NB4 (cell line): ENCODE results near the gene TBC1D9.

Experiments
- DNase-seq: peaks from one replicate; pipeline ENCODE4 v3.0.0; 2010; ENCODE audit warnings: low read depth
- H3K4me3 ChIP-seq: one replicate; pipeline ENCODE4 v1.5.1; 2011; ENCODE audit warnings: mild to moderate bottlenecking, low read depth, low read length, moderate library complexity
- MYC ChIP-seq: IDR thresholded peaks from 2 replicates; pipeline ENCODE4 v1.6.1; 2011; ENCODE audit warnings: low read depth, low read length
- POLR2A ChIP-seq: IDR thresholded peaks from 2 replicates; pipeline ENCODE4 v1.6.1; 2011; ENCODE audit warnings: mild to moderate bottlenecking; ENCODE audit not compliant: insufficient read length; ENCODE audit errors: extremely low read depth
- TF ChIP-seq, protein P1 (sequence below): IDR thresholded peaks from one replicate; pipeline ENCODE4 v1.5.1; 2012; ENCODE audit warnings: low read depth, low read length
- TF ChIP-seq, protein P2 (sequence below): IDR thresholded peaks from 2 replicates; pipeline ENCODE4 v1.6.1; 2011; ENCODE audit warnings: low read depth, low read length

TBC1D9 gene

DNA sequence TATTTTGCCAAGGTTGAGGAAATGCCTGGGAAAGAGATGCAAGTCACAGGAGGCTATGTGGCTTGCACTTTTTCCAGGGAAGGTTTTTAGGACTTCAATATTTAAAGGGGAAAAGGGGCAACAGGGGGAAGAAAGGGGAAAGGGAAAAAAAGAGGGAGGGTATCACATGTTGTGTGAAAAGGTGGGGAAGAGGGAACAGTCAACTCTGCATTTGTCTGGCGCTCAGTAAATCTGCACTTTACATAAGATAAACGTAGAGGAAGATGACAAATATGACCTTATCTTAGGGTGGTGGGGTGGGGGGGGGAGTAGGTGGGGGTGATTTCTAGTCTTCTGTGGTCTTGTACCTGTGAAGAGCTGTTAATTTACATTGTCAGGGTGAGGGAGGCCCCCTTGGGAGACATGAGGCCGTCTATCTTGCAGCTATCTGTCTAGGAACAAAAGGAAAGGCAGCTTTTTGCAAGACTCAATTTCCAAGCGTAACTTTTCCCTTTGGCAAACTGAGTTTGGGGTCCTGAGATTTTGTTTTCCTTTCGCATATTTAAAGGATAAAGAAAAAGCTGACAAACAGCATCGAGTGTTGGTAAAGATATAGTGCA, 115.9 kb downstream of the TBC1D9 start:
- TF ChIP-seq, protein P1, sequence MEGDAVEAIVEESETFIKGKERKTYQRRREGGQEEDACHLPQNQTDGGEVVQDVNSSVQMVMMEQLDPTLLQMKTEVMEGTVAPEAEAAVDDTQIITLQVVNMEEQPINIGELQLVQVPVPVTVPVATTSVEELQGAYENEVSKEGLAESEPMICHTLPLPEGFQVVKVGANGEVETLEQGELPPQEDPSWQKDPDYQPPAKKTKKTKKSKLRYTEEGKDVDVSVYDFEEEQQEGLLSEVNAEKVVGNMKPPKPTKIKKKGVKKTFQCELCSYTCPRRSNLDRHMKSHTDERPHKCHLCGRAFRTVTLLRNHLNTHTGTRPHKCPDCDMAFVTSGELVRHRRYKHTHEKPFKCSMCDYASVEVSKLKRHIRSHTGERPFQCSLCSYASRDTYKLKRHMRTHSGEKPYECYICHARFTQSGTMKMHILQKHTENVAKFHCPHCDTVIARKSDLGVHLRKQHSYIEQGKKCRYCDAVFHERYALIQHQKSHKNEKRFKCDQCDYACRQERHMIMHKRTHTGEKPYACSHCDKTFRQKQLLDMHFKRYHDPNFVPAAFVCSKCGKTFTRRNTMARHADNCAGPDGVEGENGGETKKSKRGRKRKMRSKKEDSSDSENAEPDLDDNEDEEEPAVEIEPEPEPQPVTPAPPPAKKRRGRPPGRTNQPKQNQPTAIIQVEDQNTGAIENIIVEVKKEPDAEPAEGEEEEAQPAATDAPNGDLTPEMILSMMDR, result no peak
- TF ChIP-seq POLR2A (no peak), MYC (no peak)
- TF ChIP-seq, protein P2, sequence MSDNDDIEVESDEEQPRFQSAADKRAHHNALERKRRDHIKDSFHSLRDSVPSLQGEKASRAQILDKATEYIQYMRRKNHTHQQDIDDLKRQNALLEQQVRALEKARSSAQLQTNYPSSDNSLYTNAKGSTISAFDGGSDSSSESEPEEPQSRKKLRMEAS, result no peak
- no peak overlapping the region for H3K4me3 ChIP-seq
- no peak for DNase-seq

DNA sequence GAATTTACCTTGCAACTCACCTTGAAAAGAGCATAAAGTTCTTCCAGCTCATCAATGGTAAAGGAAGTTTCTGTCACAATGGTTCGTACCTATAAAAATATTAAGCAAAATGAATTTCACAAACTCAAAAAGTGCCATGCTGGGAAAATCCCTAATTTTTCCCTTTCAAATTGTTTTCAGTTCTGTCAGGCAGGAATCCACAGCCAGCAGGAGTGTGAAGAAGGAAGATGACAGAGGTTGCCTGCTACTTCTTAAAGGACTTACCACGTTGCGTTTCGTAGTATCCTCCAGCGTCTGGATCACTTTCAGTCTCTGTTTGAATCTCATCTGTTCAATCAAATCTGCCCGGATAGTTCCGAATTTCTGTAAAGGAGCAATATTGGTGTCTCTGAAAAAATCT, 117.1 kb downstream of the TBC1D9 start:
- DNase-seq, result no peak
- TF ChIP-seq MYC (no peak), POLR2A (no peak)
- TF ChIP-seq, protein P1, result no peak
- TF ChIP-seq, protein P2, result no peak
- H3K4me3 ChIP-seq, result no peak overlapping the region

DNA sequence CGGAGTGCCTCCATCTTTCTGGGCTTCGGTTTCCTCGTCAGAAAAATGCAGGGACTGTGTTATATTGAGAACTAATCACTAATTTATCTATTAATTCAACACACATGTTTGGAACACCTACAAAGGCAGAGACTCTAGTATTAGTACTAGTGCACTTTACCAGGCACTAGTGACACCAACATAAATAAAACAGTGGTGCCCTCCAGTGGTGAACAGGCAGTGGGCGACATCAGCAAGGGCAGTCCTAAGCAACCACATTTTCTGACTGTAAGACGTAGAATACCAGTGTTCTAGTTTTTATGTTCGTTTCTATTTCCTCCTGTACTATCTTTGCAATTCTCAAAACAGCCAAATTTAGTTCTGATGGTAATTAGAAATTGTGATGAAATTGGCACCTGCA, 118.3 kb downstream of the TBC1D9 start:
- no peak overlapping the region for H3K4me3 ChIP-seq
- TF ChIP-seq, protein P1, result peak; percentile 57
- TF ChIP-seq MYC (no peak), POLR2A (no peak)
- TF ChIP-seq, protein P2, result no peak
- peak; percentile 58 for DNase-seq

DNA sequence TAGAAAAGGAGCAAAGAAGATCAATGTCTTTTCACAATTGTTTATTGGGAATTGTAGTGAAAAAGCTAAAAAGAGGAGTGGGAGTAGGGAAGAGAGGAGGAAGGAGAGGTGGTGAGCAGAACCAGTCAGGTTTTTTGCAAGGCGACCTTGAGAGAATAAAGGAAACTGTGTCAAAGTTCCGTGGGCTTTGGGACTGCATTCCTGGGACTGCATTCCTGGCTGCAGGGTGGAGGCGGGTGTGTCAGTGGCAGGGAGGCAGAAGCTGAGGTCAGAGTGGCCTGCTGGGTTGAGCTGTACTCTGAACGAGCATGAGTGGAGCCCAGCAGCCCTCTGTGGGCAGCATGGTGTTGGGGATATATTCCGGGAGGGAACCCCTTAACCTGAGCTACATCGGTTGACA, 120.6 kb downstream of the TBC1D9 start:
- H3K4me3 ChIP-seq, result no peak overlapping the region
- no peak for DNase-seq
- TF ChIP-seq, protein P1, result no peak
- TF ChIP-seq MYC, result no peak
- TF ChIP-seq POLR2A, result no peak
- TF ChIP-seq, protein P2, result no peak

DNA sequence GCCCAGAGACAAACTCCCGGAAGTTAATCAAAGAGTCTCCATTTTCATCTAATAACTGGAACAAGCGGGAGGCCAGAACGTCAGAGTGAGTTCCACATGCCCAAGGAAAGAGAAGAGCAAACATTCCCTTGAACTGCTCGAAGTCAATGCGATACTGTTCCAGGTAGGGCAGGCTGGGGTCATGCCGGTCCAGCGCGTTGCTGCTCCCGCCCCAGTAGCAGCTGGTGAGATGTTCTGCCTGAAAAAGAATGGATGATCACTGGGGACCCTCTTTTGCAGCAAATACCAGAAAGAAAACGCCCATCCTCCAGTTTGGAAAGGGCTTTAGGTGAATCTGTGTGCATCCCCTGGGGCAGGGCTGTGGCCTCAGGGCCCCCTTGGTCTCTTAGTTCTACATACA, 122.2 kb downstream of the TBC1D9 start:
- H3K4me3 ChIP-seq, result no peak overlapping the region
- DNase-seq, result no peak
- TF ChIP-seq, protein P2, result no peak
- no peak for TF ChIP-seq POLR2A
- TF ChIP-seq, protein P1, result no peak
- no peak for TF ChIP-seq MYC

DNA sequence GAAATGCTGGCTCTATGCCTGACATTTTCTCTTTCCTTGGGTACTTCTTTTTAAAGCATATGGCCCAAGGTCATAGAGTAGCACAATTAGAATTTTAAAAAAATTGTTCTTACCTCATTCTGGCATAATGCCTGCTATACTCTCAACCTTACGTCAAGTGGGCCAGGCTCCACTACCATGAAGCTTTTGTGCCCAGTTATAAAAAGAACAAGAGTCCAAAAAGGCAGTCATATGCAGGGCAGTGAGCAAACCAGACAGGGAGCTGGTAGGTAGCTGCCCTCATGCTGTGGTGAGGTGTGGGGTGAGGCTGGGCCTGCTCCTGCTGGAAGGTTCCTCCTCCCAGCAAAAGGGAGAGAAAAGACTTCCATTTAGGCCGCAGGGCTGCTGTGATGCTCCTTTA, 123.1 kb downstream of the TBC1D9 start:
- TF ChIP-seq POLR2A (no peak), MYC (no peak)
- TF ChIP-seq, protein P1, result no peak
- TF ChIP-seq, protein P2, result no peak
- no peak overlapping the region for H3K4me3 ChIP-seq
- DNase-seq, result no peak
